ENCODE data around the gene HTR3B.
"Not testable (repeated sequence)": the region's sequence is repeated elsewhere in the genome, so short reads cannot be mapped to it uniquely, and the experiment has no call there.

Gene HTR3B

DNA sequence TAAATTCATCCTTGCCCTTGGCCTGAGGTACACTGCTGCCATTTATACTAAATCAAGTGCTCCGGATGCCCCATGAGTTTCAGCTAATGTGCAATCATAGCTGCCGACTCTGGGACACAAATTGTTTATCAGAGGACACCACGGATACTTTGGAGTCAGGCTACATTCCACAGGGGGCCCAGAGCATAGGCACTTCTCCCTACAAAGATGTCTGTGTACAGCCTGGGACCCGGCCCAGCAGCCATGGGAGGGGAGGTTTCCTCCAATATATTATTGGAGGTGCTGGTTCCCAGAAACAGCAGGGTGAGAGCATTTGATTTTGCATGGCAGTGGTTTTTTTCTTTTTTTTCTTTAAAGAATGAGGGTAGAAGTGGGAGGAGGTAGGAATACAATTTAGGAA lies 31.3 kb downstream of the HTR3B start:
- H3K4me3 Mint-ChIP-seq: no peak overlapping the region
- no peak for ATAC-seq (replicated peaks)
- DNase-seq: no peak
- H3K27me3 Mint-ChIP-seq: peaks cover 39 to 44% of the 10 kb centered on the region in 2 donors
- no peak overlapping the region for H3K27ac Mint-ChIP-seq
- peaks cover 0 to 8% of the 10 kb centered on the region in 2 donors for H3K4me1 Mint-ChIP-seq (ENCODE audit: low read depth in 2 of 2)
- no peaks in the 10 kb centered on the region for H3K9me3 Mint-ChIP-seq
- no peaks in the 10 kb centered on the region for H3K36me3 Mint-ChIP-seq (ENCODE audit: insufficient read depth)

- DNase-seq: no peak
These were observed 33.3 kb downstream of the HTR3B start for GRCh38 chr11:113937918-113938317.

DNA sequence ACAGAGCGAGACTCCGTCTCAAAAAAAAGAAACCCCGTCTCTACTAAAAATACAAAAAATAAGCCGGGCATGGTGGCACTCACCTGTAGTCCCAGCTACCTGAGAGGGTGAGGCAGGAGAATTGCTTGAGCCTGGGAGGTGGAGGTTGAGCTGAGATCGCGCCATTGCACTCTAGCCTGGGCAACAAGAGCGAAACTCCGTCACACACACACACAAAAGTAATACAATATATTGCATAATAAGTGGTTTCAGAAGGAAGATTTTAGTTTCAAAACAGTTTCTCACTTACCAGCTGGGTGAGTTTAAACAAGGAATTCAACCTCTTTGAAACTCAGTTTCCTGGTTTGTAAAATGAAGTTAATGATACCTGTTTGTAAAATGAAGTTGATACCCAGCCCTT lies 37.7 kb downstream of the HTR3B start:
- Mint-ChIP-seq H3K4me3 (no peak overlapping the region), H3K36me3 (ENCODE audit: insufficient read depth) (no peaks in the 10 kb centered on the region), H3K4me1 (ENCODE audit: low read depth in 2 of 2) (no peaks in the 10 kb centered on the region), H3K27me3 (peaks cover 12 to 29% of the 10 kb centered on the region in 2 donors), H3K27ac (no peak overlapping the region), H3K9me3 (no peaks in the 10 kb centered on the region)
- DNase-seq (no peak), ATAC-seq (replicated peaks) (no peak)

More at GRCh38 chr11:113937918-113938317, 33.3 kb downstream of the HTR3B start:
- no peaks in the 10 kb centered on the region for H3K9me3 Mint-ChIP-seq
- H3K4me3 Mint-ChIP-seq: no peak overlapping the region
- H3K27me3 Mint-ChIP-seq: peaks cover 28 to 31% of the 10 kb centered on the region in 2 donors
- H3K36me3 Mint-ChIP-seq (ENCODE audit: insufficient read depth): no peaks in the 10 kb centered on the region
- H3K27ac Mint-ChIP-seq: no peak overlapping the region
- ATAC-seq (replicated peaks): no peak
- H3K4me1 Mint-ChIP-seq (ENCODE audit: low read depth in 2 of 2): peaks cover 0 to 8% of the 10 kb centered on the region in 2 donors

GRCh38 chr11:113946162-113946561 lies 41.6 kb downstream of the HTR3B start:
- H3K36me3 Mint-ChIP-seq (ENCODE audit: insufficient read depth); ATAC-seq (replicated peaks); H3K9me3 Mint-ChIP-seq; H3K4me3 Mint-ChIP-seq; H3K4me1 Mint-ChIP-seq (ENCODE audit: low read depth in 2 of 2); H3K27ac Mint-ChIP-seq; DNase-seq: not testable (repeated sequence)
- H3K27me3 Mint-ChIP-seq: peaks cover 22 to 46% of the 10 kb centered on the region in 2 donors

- no peaks in the 10 kb centered on the region for H3K9me3 Mint-ChIP-seq
- H3K36me3 Mint-ChIP-seq (ENCODE audit: insufficient read depth): no peaks in the 10 kb centered on the region
- peaks cover 0 to 2% of the 10 kb centered on the region in 2 donors for H3K4me1 Mint-ChIP-seq (ENCODE audit: low read depth in 2 of 2)
- peaks cover 41 to 65% of the 10 kb centered on the region in 2 donors for H3K27me3 Mint-ChIP-seq
- ATAC-seq (replicated peaks) (no peak), DNase-seq (no peak)
- no peak overlapping the region for H3K27ac Mint-ChIP-seq
- no peak overlapping the region for H3K4me3 Mint-ChIP-seq
These were observed 43.4 kb downstream of the HTR3B start for GRCh38 chr11:113947994-113948393.

GRCh38 chr11:113949891-113950290 lies 45.3 kb downstream of the HTR3B start:
- ATAC-seq (replicated peaks) (no peak), DNase-seq (no peak)
- Mint-ChIP-seq H3K4me1 (ENCODE audit: low read depth in 2 of 2) (peaks cover 0 to 2% of the 10 kb centered on the region in 2 donors), H3K9me3 (no peaks in the 10 kb centered on the region), H3K36me3 (ENCODE audit: insufficient read depth) (no peaks in the 10 kb centered on the region), H3K27me3 (peaks cover 56 to 79% of the 10 kb centered on the region in 2 donors), H3K27ac (no peak overlapping the region), H3K4me3 (no peak overlapping the region)

GRCh38 chr11:113951537-113951936 lies 46.9 kb downstream of the HTR3B start:
- no peak for ATAC-seq (replicated peaks)
- H3K4me1 Mint-ChIP-seq (ENCODE audit: low read depth in 2 of 2): peaks cover 0 to 2% of the 10 kb centered on the region in 2 donors
- no peaks in the 10 kb centered on the region for H3K36me3 Mint-ChIP-seq (ENCODE audit: insufficient read depth)
- no peak overlapping the region for H3K27ac Mint-ChIP-seq
- H3K27me3 Mint-ChIP-seq: peaks cover 49 to 71% of the 10 kb centered on the region in 2 donors
- no peak for DNase-seq
- H3K4me3 Mint-ChIP-seq: no peak overlapping the region
- H3K9me3 Mint-ChIP-seq: no peaks in the 10 kb centered on the region

DNA sequence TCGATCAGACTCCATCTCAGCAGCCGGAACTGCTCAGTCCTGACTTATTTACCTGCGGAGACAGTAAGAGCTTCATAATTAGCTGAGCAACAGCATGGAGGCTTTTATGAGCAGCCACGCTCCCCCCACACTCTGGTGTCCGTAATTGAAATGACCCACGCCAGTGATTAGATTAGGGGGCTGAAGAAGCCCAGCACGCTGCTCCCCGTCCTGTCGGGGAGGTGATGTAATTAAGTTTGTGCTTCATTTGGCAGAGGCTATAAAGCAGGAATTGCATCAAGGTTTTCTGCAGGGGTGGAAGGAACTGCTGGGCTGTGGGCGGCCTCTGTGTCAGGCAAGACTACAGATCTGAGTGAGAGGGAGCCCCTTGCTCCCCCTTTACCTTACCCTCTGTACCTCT lies 47.5 kb downstream of the HTR3B start:
- peaks cover 49 to 74% of the 10 kb centered on the region in 2 donors for H3K27me3 Mint-ChIP-seq
- H3K4me1 Mint-ChIP-seq (ENCODE audit: low read depth in 2 of 2): peaks cover 0 to 2% of the 10 kb centered on the region in 2 donors
- no peaks in the 10 kb centered on the region for H3K36me3 Mint-ChIP-seq (ENCODE audit: insufficient read depth)
- ATAC-seq (replicated peaks) (no peak), DNase-seq (no peak)
- no peak overlapping the region for H3K4me3 Mint-ChIP-seq
- H3K9me3 Mint-ChIP-seq: no peaks in the 10 kb centered on the region
- H3K27ac Mint-ChIP-seq: no peak overlapping the region

DNA sequence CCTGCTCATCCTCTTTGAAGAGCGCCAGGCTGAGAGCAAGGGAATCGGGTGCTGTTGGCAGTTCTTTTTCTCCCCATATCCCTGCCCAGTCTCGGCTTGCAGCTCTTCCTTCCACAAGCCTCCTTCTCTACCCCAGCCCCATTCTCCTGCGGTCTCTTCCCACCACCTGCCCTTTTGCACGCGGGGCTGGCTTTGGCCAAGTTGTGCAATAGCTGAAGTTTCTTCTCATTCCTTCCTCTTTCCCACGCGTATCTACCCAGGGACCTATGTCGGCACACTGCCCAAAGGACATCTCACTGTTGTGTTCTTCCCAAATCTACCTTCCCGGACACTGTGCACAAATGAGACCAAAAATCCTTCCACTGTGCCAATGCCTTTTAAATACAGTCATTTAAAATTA lies 48.0 kb downstream of the HTR3B start:
- Mint-ChIP-seq H3K9me3 (no peaks in the 10 kb centered on the region), H3K36me3 (ENCODE audit: insufficient read depth) (no peaks in the 10 kb centered on the region), H3K4me1 (ENCODE audit: low read depth in 2 of 2) (peaks cover 0 to 2% of the 10 kb centered on the region in 2 donors), H3K4me3 (no peak overlapping the region), H3K27me3 (peaks cover 49 to 72% of the 10 kb centered on the region in 2 donors), H3K27ac (no peak overlapping the region)
- DNase-seq (no peak), ATAC-seq (replicated peaks) (no peak)

GRCh38 chr11:113954235-113954634 lies 49.6 kb downstream of the HTR3B start:
- Mint-ChIP-seq H3K36me3 (ENCODE audit: insufficient read depth) (no peaks in the 10 kb centered on the region), H3K4me1 (ENCODE audit: low read depth in 2 of 2) (peaks cover 0 to 2% of the 10 kb centered on the region in 2 donors), H3K9me3 (no peaks in the 10 kb centered on the region), H3K27me3 (peaks cover 52 to 81% of the 10 kb centered on the region in 2 donors), H3K4me3 (no peak overlapping the region), H3K27ac (no peak overlapping the region)
- ATAC-seq (replicated peaks): no peak
- no peak for DNase-seq

DNA sequence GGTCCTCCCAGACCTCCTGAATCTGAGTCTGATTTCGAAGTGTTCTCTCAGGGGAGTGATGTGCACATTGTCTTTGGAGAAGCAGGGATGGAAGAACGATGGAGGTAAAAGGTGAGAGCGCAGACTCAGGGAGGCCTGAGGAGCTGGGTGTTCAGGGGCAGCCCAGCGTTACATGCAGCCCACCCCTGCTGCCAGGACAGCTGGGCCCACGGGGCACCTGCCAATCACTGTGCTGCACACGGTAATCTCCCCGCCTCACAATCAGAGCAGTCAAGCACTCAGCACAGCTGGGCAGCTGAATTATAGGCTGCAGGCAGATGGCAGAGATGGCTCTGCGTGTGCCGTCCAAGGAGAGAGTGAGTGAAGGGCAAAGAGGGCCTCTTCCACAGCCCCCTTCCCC lies 52.4 kb downstream of the HTR3B start:
- Mint-ChIP-seq H3K27me3 (peaks cover 36 to 60% of the 10 kb centered on the region in 2 donors), H3K9me3 (no peaks in the 10 kb centered on the region), H3K4me1 (ENCODE audit: low read depth in 2 of 2) (peaks cover 0 to 2% of the 10 kb centered on the region in 2 donors), H3K27ac (no peak overlapping the region), H3K4me3 (no peak overlapping the region), H3K36me3 (ENCODE audit: insufficient read depth) (no peaks in the 10 kb centered on the region)
- DNase-seq: no peak
- ATAC-seq (replicated peaks): no peak

GRCh38 chr11:113960702-113961330 lies 56.2 kb downstream of the HTR3B start:
- Mint-ChIP-seq H3K36me3 (ENCODE audit: insufficient read depth) (no peaks in the 10 kb centered on the region), H3K9me3 (no peaks in the 10 kb centered on the region), H3K4me3 (no peak overlapping the region), H3K27me3 (peaks cover 14 to 36% of the 10 kb centered on the region in 2 donors), H3K27ac (no peak overlapping the region), H3K4me1 (ENCODE audit: low read depth in 2 of 2) (no peaks in the 10 kb centered on the region)
- DNase-seq (no peak), ATAC-seq (replicated peaks) (no peak)

- H3K27ac Mint-ChIP-seq: no peak overlapping the region
- no peaks in the 10 kb centered on the region for H3K36me3 Mint-ChIP-seq (ENCODE audit: insufficient read depth)
- H3K4me1 Mint-ChIP-seq (ENCODE audit: low read depth in 2 of 2): no peaks in the 10 kb centered on the region
- H3K9me3 Mint-ChIP-seq: no peaks in the 10 kb centered on the region
- no peak overlapping the region for H3K4me3 Mint-ChIP-seq
- no peak for ATAC-seq (replicated peaks)
- DNase-seq: no peak
- peaks cover 16 to 30% of the 10 kb centered on the region in 2 donors for H3K27me3 Mint-ChIP-seq
These were observed 62.8 kb downstream of the HTR3B start for GRCh38 chr11:113967361-113967760.

DNA sequence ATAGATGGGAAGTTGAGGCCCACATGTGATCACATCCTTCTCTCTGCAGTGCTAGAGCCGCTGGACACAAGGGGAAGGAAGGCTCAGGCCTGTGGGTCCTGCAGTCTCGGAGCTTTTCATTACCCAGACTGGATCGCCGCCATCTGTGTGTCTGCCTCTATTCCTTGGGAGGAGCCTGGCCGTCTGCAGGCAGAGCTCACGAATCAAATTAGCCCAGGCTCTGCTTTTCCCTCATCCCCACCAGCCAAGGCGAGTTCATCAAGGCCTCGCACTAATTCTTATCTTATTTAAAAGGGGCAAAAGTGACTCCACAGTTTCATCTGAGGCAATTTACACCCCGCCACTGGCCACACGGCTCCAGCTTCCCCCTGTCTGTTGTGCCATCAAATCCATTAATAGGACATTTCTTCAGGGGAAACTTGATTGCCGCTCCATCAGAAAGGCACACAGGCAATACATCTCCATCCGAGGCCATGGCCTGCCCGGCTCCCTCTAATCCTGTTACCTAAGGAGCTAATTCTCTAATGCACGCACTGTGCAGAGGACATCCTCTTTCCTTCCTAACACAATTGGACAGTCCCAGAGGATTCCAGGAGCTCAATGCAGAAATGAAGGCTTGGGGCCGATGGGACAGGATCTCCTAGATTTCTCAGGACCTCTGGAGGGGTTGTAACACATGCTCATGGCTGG lies 67.1 kb downstream of the HTR3B start:
- DNase-seq: no peak
- Mint-ChIP-seq H3K4me3 (no peak overlapping the region), H3K27ac (no peak overlapping the region), H3K4me1 (ENCODE audit: low read depth in 2 of 2) (no peaks in the 10 kb centered on the region), H3K9me3 (no peaks in the 10 kb centered on the region), H3K36me3 (ENCODE audit: insufficient read depth) (peaks cover 3% of the 10 kb centered on the region), H3K27me3 (peaks cover 31 to 46% of the 10 kb centered on the region in 2 donors)
- no peak for ATAC-seq (replicated peaks)

Measured in effector memory CD8-positive, alpha-beta T cell (primary cell).